Bronchial epithelial cell (primary cell): ENCODE data around the gene G6PC3. TPM values are rescaled to one million over a fixed set of nuclear protein-coding genes. Genes with fewer than 3 reads are reported as not detected.
A peak's percentile ranks its signal among the peaks of the same experiment; 100 is the strongest.

Experiments
- DNase-seq: peaks from one replicate; pipeline ENCODE4 v3.0.0-alpha.2; 2010; ENCODE audit warnings: low read depth
- FAIRE-seq: peaks from 2 replicates; lab custom pipeline; 2011; peaks lifted over from hg19 to GRCh38; lab: Jason Lieb, UNC
- H3K27me3 ChIP-seq: 2 replicates; pipeline ENCODE4 v1.5.1; 2011; ENCODE audit warnings: low read length; ENCODE audit not compliant: control insufficient read depth, insufficient read depth
- H3K36me3 ChIP-seq: 2 replicates; pipeline ENCODE4 v1.5.1; 2011; ENCODE audit warnings: low read length; ENCODE audit not compliant: control insufficient read depth, insufficient read depth
- H3K4me3 ChIP-seq: 2 replicates; pipeline ENCODE4 v1.5.1; 2011; ENCODE audit warnings: mild to moderate bottlenecking, low read depth, low read length, control low read depth
- CTCF ChIP-seq: IDR thresholded peaks from 2 replicates; pipeline ENCODE4 v1.5.1; 2011; ENCODE audit warnings: mild to moderate bottlenecking, moderate library complexity, low read length, control low read depth, inconsistent platforms; ENCODE audit not compliant: insufficient read depth, severe bottlenecking
- total RNA-seq: library from RNA; depleted of rRNA; stranded (reverse); fragments of >200 nt; gene quantifications from 2 replicates; pipeline ENCODE4 v1.2.1, GENCODE V29; 2014

G6PC3 gene
- total RNA-seq, 1 donor from 2014 or later = 7.6 TPM

GRCh38 chr17:44102849-44103622, 32.5 kb downstream of the G6PC3 start:
- no peaks in the 10 kb centered on the region for H3K36me3 ChIP-seq
- DNase-seq (peak; percentile 39), FAIRE-seq (peak; percentile 94)
- no peaks in the 10 kb centered on the region for H3K27me3 ChIP-seq
- no peak overlapping the region for H3K4me3 ChIP-seq
- TF ChIP-seq CTCF = no peak

- no peak for FAIRE-seq
- no peak for DNase-seq
- no peak for TF ChIP-seq CTCF
Measured at GRCh38 chr17:44105483-44105882, 34.9 kb downstream of the G6PC3 start.

GRCh38 chr17:44105941-44106340, 35.4 kb downstream of the G6PC3 start:
- Histone ChIP-seq H3K36me3 (peaks cover 1% of the 10 kb centered on the region), H3K4me3 (no peak overlapping the region), H3K27me3 (no peaks in the 10 kb centered on the region)
- no peak for TF ChIP-seq CTCF
- DNase-seq = no peak
- FAIRE-seq = no peak

More at GRCh38 chr17:44105483-44105882, 34.9 kb downstream of the G6PC3 start:
- peaks cover under 1% of the 10 kb centered on the region for H3K36me3 ChIP-seq
- H3K4me3 ChIP-seq = no peak overlapping the region
- H3K27me3 ChIP-seq = no peaks in the 10 kb centered on the region

- FAIRE-seq (no peak), DNase-seq (no peak)
- Histone ChIP-seq H3K36me3 (peaks cover 1% of the 10 kb centered on the region), H3K4me3 (no peak overlapping the region), H3K27me3 (no peaks in the 10 kb centered on the region)
- TF ChIP-seq CTCF = no peak
Measured at GRCh38 chr17:44106801-44107200, 36.3 kb downstream of the G6PC3 start.

DNA sequence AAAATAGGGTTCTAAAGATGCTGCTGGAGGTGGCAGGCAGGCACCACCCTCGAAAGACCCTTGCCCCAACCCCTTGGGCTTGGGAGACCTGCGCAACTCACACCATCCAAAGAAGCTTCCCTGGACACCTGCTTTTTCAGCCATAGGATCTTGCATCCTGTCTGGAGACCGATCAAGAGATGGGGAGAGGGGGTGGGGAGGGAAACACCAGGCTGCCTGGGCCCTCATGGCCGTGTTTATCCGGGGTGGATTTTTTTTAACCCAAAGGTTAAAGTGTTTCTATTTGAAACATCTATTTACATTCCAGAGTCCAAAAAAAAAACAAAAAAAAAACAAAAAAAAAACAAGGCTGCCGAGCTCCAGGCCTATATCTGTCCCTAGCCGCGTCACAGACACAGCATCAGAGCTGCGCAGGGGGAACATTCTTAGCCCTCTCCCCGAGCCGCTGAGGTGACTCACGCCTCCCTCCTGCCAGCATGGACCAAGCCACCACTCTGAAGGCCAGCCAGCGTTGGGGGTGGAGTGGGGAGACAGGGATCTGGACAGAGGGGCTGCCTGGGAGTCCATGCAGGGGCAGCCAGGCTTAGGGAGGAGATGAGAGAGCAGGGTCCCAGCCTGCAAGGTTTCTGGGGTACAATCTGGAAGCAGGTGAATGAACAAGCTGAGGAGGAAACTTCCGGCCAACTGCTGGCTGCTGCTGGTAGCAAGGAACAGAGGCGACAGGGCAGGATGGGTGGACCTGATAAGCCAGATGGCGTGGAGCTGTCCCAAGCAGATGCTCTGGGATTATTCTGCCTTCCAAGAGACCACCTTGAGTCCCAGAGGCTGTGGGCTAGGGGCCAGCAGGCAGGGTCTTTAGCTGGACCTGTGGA, 38.1 kb downstream of the G6PC3 start:
- H3K4me3 ChIP-seq = no peak overlapping the region
- DNase-seq (no peak), FAIRE-seq (no peak)
- no peak for TF ChIP-seq CTCF
- H3K36me3 ChIP-seq = peaks cover 1% of the 10 kb centered on the region
- H3K27me3 ChIP-seq = no peaks in the 10 kb centered on the region
